Mesodermal cell (in vitro differentiated cells): ENCODE measurements around the gene NCAPG.

Experiments used
- H3K27ac ChIP-seq: 2 replicates; pipeline ENCODE4 v1.7.0; 2013; ENCODE audit warnings: mild to moderate bottlenecking, low read depth, low read length, moderate library complexity; ENCODE audit not compliant: severe bottlenecking
- H3K36me3 ChIP-seq: 2 replicates; pipeline ENCODE4 v1.7.1; 2013; ENCODE audit warnings: mild to moderate bottlenecking, low read length, moderate library complexity; ENCODE audit not compliant: control insufficient read depth, insufficient read depth
- H3K4me1 ChIP-seq: one replicate; pipeline ENCODE4 v1.7.1; 2013; ENCODE audit warnings: mild to moderate bottlenecking, low read length; ENCODE audit not compliant: insufficient read depth, control insufficient read depth, poor library complexity, severe bottlenecking
- H3K4me3 ChIP-seq: 2 replicates; pipeline ENCODE4 v1.7.0; 2013; ENCODE audit warnings: low read length, control low read depth, mild to moderate bottlenecking; ENCODE audit not compliant: insufficient read depth, poor library complexity, severe bottlenecking; ENCODE audit errors: extremely low read depth
- H3K9me3 ChIP-seq: 2 replicates; pipeline ENCODE4 v1.7.1; 2013; ENCODE audit warnings: mild to moderate bottlenecking, low read length, moderate library complexity; ENCODE audit not compliant: control insufficient read depth
- WGBS, 2 experiments: methylation state at CpG; one replicate each; pipeline ENCODE4 v1.1.5; 2013; ENCODE audit warnings: missing lambda C conversion rate in 2 of 2; ENCODE audit not compliant: insufficient coverage in 2 of 2; 5-methylcytosine and 5-hydroxymethylcytosine counted together

The NCAPG gene

DNA sequence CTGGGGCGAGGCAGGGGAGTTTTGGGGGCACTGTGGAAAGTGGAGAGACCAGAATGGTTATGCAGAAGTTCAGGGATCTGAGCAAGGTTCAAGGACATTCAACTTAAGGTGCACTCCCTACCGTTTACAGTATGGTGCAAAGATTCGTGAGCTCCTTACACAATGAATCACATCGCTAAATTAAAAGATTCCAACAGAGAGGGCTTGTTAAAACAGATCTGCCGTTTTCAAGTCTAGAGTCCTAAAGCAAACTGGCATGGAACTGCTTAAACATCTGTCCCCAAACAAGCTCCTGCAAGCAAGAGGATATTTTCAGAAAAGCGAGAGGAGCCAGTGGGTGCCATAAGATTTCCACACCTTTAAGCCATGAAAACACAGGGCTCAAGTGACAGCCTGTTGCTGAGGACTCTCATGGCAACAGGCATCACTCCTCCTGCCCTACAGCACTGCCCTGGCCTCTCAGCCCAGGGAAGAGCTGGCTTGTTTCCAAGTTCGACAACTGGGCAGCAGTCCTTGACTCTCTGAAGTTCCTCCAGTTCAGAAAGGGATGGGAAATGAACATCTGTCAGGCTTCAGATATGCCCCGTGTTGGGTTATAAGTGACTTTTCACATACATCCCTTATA lies 39.4 kb upstream of the NCAPG start:
- Histone ChIP-seq H3K4me3 (no peak overlapping the region), H3K27ac (no peak overlapping the region), H3K9me3 (peaks cover 7% of the 10 kb centered on the region), H3K36me3 (no peaks in the 10 kb centered on the region), H3K4me1 (peaks cover 7% of the 10 kb centered on the region)
- WGBS, 2 experiments: 91 to 96% methylated on average over 6 to 8 of the region's 8 CpGs

- H3K27ac ChIP-seq: no peak overlapping the region
- peaks cover 7% of the 10 kb centered on the region for H3K4me1 ChIP-seq
- H3K4me3 ChIP-seq: no peak overlapping the region
- no peaks in the 10 kb centered on the region for H3K9me3 ChIP-seq
- WGBS, 2 experiments: 94 to 97% methylated on average over 6 of the region's 10 CpGs
- H3K36me3 ChIP-seq: no peaks in the 10 kb centered on the region
Observed at GRCh38 chr4:17773135-17773698, 37.6 kb upstream of the NCAPG start.

- Histone ChIP-seq H3K4me1 (peaks cover 2% of the 10 kb centered on the region), H3K4me3 (no peak overlapping the region), H3K9me3 (no peaks in the 10 kb centered on the region), H3K27ac (no peak overlapping the region), H3K36me3 (no peaks in the 10 kb centered on the region)
- no CpG with 5 or more reads among the region's 3 CpGs for WGBS, 2 experiments
Observed at GRCh38 chr4:17778431-17778830, 32.3 kb upstream of the NCAPG start.

GRCh38 chr4:17780501-17781299 lies 30.1 kb upstream of the NCAPG start:
- Histone ChIP-seq H3K4me3 (peak overlapping the region; percentile 29), H3K36me3 (no peaks in the 10 kb centered on the region), H3K9me3 (no peaks in the 10 kb centered on the region), H3K4me1 (peaks cover 2% of the 10 kb centered on the region), H3K27ac (no peak overlapping the region)
- 5 to 18% methylated on average over 23 to 25 of the region's 31 CpGs for WGBS, 2 experiments

- Histone ChIP-seq H3K36me3 (no peaks in the 10 kb centered on the region), H3K4me1 (peaks cover 2% of the 10 kb centered on the region), H3K4me3 (peak within 1 kb of the TSS; percentile 29)
Observed at GRCh38 chr4:17781300-17782287, 29.2 kb upstream of the NCAPG start, which contains the start of gene FAM184B. Gene FAM184B, minus strand, starts transcription at chr4:17781621. Its CDS starts 322 bp downstream, at chr4:17781299.

DNA sequence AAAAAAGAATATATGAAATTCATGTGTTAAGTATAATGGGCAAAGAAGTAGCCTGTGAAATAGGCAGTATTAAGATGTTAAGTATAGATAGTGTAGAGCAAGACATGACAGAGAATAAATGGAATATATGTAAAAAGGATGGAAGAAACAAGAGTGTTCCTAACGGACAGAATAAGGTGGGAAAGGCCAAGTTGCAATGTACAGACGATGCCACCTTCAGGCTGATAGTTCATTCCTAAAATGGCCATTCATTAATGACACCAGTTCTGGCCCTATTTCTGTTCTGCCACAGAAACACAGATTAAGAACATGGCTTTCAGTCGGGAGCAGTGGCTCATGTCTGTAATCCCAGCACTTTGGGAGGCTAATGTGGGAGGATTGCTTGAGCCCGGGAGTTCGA lies 24.9 kb upstream of the NCAPG start:
- 54 to 72% methylated on average over 2 to 5 of the region's 5 CpGs for WGBS, 2 experiments
- Histone ChIP-seq H3K36me3 (no peaks in the 10 kb centered on the region), H3K9me3 (no peaks in the 10 kb centered on the region), H3K4me3 (no peak overlapping the region), H3K4me1 (peaks cover 6% of the 10 kb centered on the region), H3K27ac (no peak overlapping the region)

More at GRCh38 chr4:17781300-17782287, 29.2 kb upstream of the NCAPG start, which contains the start of gene FAM184B:
- Histone ChIP-seq H3K27ac (no peak within 1 kb of the TSS), H3K9me3 (no peaks in the 10 kb centered on the region)
- 3 to 4% methylated on average over 50 to 80 of the region's 82 CpGs for WGBS, 2 experiments

DNA sequence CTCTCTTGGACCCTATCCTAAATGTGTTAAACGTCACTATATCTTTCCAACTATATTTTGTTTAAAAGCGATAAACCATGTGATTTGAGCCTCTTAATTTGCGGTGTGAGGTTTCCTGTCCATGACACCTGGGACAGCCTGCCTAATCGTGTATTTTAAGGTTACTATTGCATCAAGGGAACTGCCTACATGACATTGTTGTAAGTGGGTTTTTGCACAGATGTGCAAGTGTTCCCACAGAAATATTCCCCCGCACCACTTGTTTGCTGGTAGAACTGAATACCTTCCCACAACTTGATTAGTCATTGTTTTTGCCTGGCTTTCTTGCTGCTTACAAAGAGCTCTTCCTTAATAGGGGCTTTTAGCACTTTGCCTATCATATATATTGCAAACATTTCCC lies 24.2 kb upstream of the NCAPG start:
- 94% methylated on average over 2 to 3 of the region's 5 CpGs for WGBS, 2 experiments
- no peak overlapping the region for H3K27ac ChIP-seq

DNA sequence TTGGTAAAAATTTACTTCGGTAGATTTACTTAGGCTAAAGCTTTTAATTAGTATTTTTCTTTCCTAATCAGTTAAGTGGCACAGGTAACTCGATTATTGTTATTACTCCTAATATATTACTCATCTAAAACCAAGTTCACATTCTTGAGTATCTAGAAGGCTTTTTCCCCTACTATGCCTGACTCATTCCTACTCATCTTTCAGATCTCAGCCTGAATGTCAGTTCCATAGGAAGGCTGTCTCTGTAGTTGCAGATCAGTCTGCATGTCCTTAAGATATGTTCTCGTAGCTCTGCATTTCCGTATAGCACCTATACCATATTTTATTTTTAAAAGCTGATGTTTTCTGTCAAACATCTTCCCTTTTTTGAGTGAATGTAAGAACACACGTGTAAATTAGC lies 23.5 kb upstream of the NCAPG start:
- Histone ChIP-seq H3K27ac (no peak overlapping the region), H3K4me1 (peaks cover 6% of the 10 kb centered on the region), H3K4me3 (no peak overlapping the region), H3K9me3 (no peaks in the 10 kb centered on the region), H3K36me3 (no peaks in the 10 kb centered on the region)
- WGBS, 2 experiments: no CpG with 5 or more reads among the region's 5 CpGs

More for the DNA sequence above, 24.2 kb upstream of the NCAPG start:
- Histone ChIP-seq H3K4me3 (no peak overlapping the region), H3K36me3 (no peaks in the 10 kb centered on the region), H3K9me3 (no peaks in the 10 kb centered on the region), H3K4me1 (peaks cover 6% of the 10 kb centered on the region)

- Histone ChIP-seq H3K9me3 (no peaks in the 10 kb centered on the region), H3K36me3 (no peaks in the 10 kb centered on the region), H3K4me3 (no peak overlapping the region), H3K27ac (no peak overlapping the region), H3K4me1 (peaks cover 6% of the 10 kb centered on the region)
Observed at GRCh38 chr4:17788956-17789355, 21.8 kb upstream of the NCAPG start.

DNA sequence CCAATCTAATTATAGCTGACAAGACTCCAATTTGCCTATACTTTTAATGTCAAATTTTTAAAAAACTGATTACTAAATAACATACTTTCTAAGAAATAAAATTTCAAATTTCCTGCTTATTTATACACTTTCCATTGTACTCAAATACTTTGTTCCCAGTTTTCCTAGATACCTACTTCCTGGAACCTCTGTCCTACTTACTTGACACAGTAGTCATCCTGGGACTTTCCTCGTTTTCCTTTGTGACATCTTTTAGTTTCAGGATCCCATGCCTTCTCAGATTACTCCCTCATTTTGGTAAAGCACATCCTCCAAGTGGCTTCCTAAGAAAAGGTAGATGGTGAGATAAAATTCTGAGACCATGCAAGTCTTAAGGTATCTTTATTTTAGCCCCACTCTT lies 16.0 kb upstream of the NCAPG start:
- H3K27ac ChIP-seq: no peak overlapping the region
- 86% methylated on average over 1 of the region's 1 CpG; no CpG with 5 or more reads in 1 of the 2 experiments for WGBS, 2 experiments
- H3K9me3 ChIP-seq: no peaks in the 10 kb centered on the region
- no peaks in the 10 kb centered on the region for H3K4me1 ChIP-seq
- no peak overlapping the region for H3K4me3 ChIP-seq
- peaks cover 38% of the 10 kb centered on the region for H3K36me3 ChIP-seq
